T-helper 2 cell (primary cell): ENCODE data around the gene TXNL1.

Source experiments
- DNase-seq, 5 experiments: peaks; one replicate each; pipeline versions ENCODE4 v3.0.0 to v3.0.0-alpha.2; 2012 to 2022

Gene TXNL1

GRCh38 chr18:56565551-56566345 lies 72.6 kb downstream of the TXNL1 start:
- no peak for DNase-seq

- DNase-seq, result no peak
Observed at GRCh38 chr18:56565046-56565445, 73.3 kb downstream of the TXNL1 start.

- DNase-seq, result no peak
Observed at GRCh38 chr18:56563568-56563967, 74.8 kb downstream of the TXNL1 start.

GRCh38 chr18:56562479-56562878 lies 75.9 kb downstream of the TXNL1 start:
- no peak for DNase-seq

GRCh38 chr18:56560992-56561391 lies 77.4 kb downstream of the TXNL1 start:
- no peak for DNase-seq

GRCh38 chr18:56559044-56559443 lies 79.3 kb downstream of the TXNL1 start:
- no peak for DNase-seq

- no peak for DNase-seq
Observed at GRCh38 chr18:56556907-56557306, 81.5 kb downstream of the TXNL1 start.

- no peak for DNase-seq
Observed at GRCh38 chr18:56550121-56550520, 88.3 kb downstream of the TXNL1 start.
